MM.1S (cell line): Measurements from ENCODE around the gene TAP2.

Experiments
- DNase-seq: peaks from one replicate; pipeline ENCODE4 v3.0.0-alpha.2; 2015
- H2AFZ ChIP-seq: fragments of 300-600 bp; sonication (generic); 2 replicates; pipeline ENCODE4 v1.6.0; 2016; ENCODE audit warnings: antibody characterized with exemption, low read length
- H3F3A ChIP-seq: fragments of 300-600 bp; sonication (generic); 2 replicates; pipeline ENCODE4 v1.6.1; 2016; ENCODE audit warnings: mild to moderate bottlenecking, antibody characterized with exemption, low read length, moderate library complexity, mixed read lengths; ENCODE audit not compliant: insufficient read depth
- H3K27ac ChIP-seq: fragments of 300-600 bp; sonication (generic); 2 replicates; pipeline ENCODE4 v1.5.1; 2016; ENCODE audit warnings: mild to moderate bottlenecking, low read length
- H3K27me3 ChIP-seq: fragments of 300-600 bp; sonication (generic); replicated peaks from 2 replicates; pipeline ENCODE4 v1.6.0; 2016; ENCODE audit warnings: low read length; ENCODE audit not compliant: insufficient read depth
- H3K36me3 ChIP-seq: fragments of 300-600 bp; sonication (generic); replicated peaks from 2 replicates; pipeline ENCODE4 v1.6.1; 2016; ENCODE audit warnings: mild to moderate bottlenecking, low read length, mixed read lengths; ENCODE audit not compliant: insufficient read depth
- H3K4me1 ChIP-seq: fragments of 300-600 bp; sonication (generic); 2 replicates; pipeline ENCODE4 v1.6.1; 2016; ENCODE audit warnings: low read length, mixed read lengths
- H3K4me2 ChIP-seq: fragments of 300-600 bp; sonication (generic); 2 replicates; pipeline ENCODE4 v1.6.0; 2016; ENCODE audit warnings: low read depth, low read length
- H3K4me3 ChIP-seq: fragments of 300-600 bp; sonication (generic); 2 replicates; pipeline ENCODE4 v1.5.1; 2016; ENCODE audit warnings: low read length, mixed read lengths
- H3K79me2 ChIP-seq: fragments of 300-600 bp; sonication (generic); 2 replicates; pipeline ENCODE4 v1.6.1; 2016; ENCODE audit warnings: mixed run types, low read length, mixed read lengths
- H3K9ac ChIP-seq: fragments of 300-600 bp; sonication (generic); 2 replicates; pipeline ENCODE4 v1.6.1; 2016; ENCODE audit warnings: low read length, mixed read lengths
- H3K9me2 ChIP-seq: fragments of 300-600 bp; sonication (generic); replicated peaks from 2 replicates; pipeline ENCODE4 v1.6.1; 2016; ENCODE audit warnings: mild to moderate bottlenecking, low read length, mixed read lengths; ENCODE audit not compliant: insufficient read depth
- H3K9me3 ChIP-seq: fragments of 300-600 bp; sonication (generic); replicated peaks from 2 replicates; pipeline ENCODE4 v1.6.1; 2016; ENCODE audit warnings: mild to moderate bottlenecking, low read length, mixed read lengths; ENCODE audit not compliant: insufficient read depth
- H4K20me1 ChIP-seq: fragments of 300-600 bp; sonication (generic); 2 replicates; pipeline ENCODE4 v1.6.1; 2016; ENCODE audit warnings: mild to moderate bottlenecking, low read length, moderate library complexity, mixed read lengths; ENCODE audit not compliant: insufficient read depth
- CTCF ChIP-seq: fragments of 300-600 bp; sonication (generic); IDR thresholded peaks from 2 replicates; pipeline ENCODE4 v1.5.1; 2016; ENCODE audit warnings: antibody characterized with exemption, low read length, mixed read lengths
- EZH2 ChIP-seq: fragments of 300-600 bp; sonication (generic); optimal IDR thresholded peaks from 2 replicates; pipeline ENCODE3; 2017; ENCODE audit warnings: low read depth, mild to moderate bottlenecking, antibody characterized with exemption, low read length, mixed read lengths
- EZH2phosphoT487 ChIP-seq: fragments of 300-600 bp; sonication (generic); IDR thresholded peaks from 2 replicates; pipeline ENCODE4 v1.6.1; 2018; ENCODE audit warnings: antibody characterized with exemption, low read length

TAP2 gene

DNA sequence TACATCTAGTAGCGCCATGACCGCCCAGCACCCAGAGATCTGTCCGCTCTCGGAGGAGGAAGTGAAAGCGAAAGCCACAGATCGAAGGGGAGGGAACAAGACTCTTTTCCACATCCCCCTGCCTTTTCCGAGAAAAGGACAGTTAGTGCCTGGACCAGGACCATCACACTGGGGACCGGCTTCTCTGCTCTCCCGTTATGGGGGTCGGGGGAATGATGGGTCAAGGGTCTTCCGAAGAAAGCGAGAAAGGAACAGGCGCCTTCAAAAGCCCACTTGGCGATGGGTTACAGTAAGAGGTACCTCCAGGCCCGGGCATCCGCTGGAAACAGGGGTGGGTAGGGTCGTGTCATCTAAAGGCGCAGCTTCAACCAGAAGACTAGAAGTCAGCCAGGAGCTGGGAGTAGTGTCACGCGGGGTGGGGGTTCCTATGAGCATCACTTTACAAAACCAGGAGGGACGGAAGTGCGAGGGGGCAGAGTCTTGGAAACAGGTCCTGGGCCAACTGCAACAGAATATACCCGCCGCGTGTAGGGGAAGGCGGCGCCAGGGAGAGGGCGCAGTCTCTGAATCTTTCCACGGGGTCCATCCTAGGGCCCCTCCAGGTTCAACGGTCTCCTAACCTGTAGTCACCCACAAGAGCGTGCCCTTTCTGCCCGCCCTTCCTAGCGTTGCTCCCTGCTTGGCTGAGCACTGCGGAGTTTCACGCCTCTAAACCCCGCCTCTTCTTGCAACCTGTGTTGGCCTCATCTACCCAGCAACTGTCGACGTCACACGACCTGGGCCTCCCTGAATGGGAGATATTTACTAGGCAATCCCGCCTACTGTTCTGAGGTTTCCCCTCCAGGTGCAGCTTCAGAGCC is 5.7 kb upstream of the TAP2 start, which contains the start of gene PSMB8:
Gene PSMB8 (minus strand): TSS at position 69 of the 860 bp plus-strand sequence. CDS start 51 bp downstream, at position 18.
- Histone ChIP-seq H3K9ac (peak within 1 kb of the TSS; percentile 81), H3K9me2 (no peaks in the 10 kb centered on the region), H3F3A (peaks cover 27% of the 10 kb centered on the region), H3K27me3 (no peaks in the 10 kb centered on the region), H2AFZ (peak within 1 kb of the TSS; percentile 86), H3K27ac (peak within 1 kb of the TSS; percentile 87), H3K36me3 (no peaks in the 10 kb centered on the region), H3K4me2 (peak within 1 kb of the TSS; percentile 82), H3K9me3 (no peaks in the 10 kb centered on the region), H3K4me1 (peaks cover 21% of the 10 kb centered on the region), H4K20me1 (no peaks in the 10 kb centered on the region), H3K4me3 (peak within 1 kb of the TSS; percentile 88), H3K79me2 (peaks cover 38% of the 10 kb centered on the region)
- peak; percentile 98 for DNase-seq
- TF ChIP-seq EZH2 (no peak), CTCF (no peak), EZH2phosphoT487 (no peak)

- Histone ChIP-seq H3K4me2 (peak overlapping the region; percentile 82), H3F3A (peaks cover 27% of the 10 kb centered on the region), H3K27me3 (no peaks in the 10 kb centered on the region), H3K36me3 (no peaks in the 10 kb centered on the region), H3K27ac (peak overlapping the region; percentile 87; the same call in 1 of the 2 replicates), H3K79me2 (peaks cover 38% of the 10 kb centered on the region), H3K9me2 (no peaks in the 10 kb centered on the region), H3K4me3 (peak overlapping the region; percentile 88), H3K9ac (peak overlapping the region; percentile 81), H4K20me1 (no peaks in the 10 kb centered on the region), H3K4me1 (peaks cover 21% of the 10 kb centered on the region), H2AFZ (peak overlapping the region; percentile 86), H3K9me3 (no peaks in the 10 kb centered on the region)
- no peak for DNase-seq
- TF ChIP-seq CTCF: no peak
These were observed 4.9 kb upstream of the TAP2 start for GRCh38 chr6:32843331-32843978.

DNA sequence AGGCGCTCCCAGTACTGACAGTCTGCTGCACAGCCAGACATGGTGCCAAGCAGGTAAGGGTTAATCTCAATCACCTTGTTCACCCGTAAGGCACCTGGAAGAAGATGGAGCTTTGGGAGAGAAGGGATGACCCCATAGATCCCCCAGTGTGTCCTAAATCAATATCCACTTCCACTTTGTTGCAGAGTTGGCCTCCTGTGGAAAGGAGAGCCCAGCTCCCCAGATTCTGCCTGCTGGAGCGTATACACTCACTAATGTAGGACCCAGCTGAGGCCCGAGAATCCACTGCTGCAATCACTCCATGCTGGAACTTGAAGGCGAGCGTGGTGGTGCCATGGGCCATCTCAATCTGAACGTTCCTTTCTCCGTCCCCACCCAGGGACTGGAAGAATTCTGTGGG is 4.2 kb upstream of the TAP2 start:
- H3K79me2 ChIP-seq: peaks cover 43% of the 10 kb centered on the region
- H3K36me3 ChIP-seq: no peaks in the 10 kb centered on the region
- H3F3A ChIP-seq: peaks cover 27% of the 10 kb centered on the region
- peaks cover 21% of the 10 kb centered on the region for H3K4me1 ChIP-seq
- H4K20me1 ChIP-seq: no peaks in the 10 kb centered on the region
- H3K27ac ChIP-seq: no peak overlapping the region
- DNase-seq: no peak
- no peak overlapping the region for H3K4me3 ChIP-seq
- TF ChIP-seq CTCF (no peak), EZH2 (no peak), EZH2phosphoT487 (no peak)
- no peaks in the 10 kb centered on the region for H3K9me3 ChIP-seq
- no peak overlapping the region for H2AFZ ChIP-seq
- H3K27me3 ChIP-seq: no peaks in the 10 kb centered on the region
- H3K9me2 ChIP-seq: no peaks in the 10 kb centered on the region
- peak overlapping the region; percentile 82; the same call in 1 of the 2 replicates for H3K4me2 ChIP-seq
- H3K9ac ChIP-seq: no peak overlapping the region
